ENCODE data around the gene ARSB.
"Not testable (repeated sequence)": the region's sequence is repeated elsewhere in the genome, so short reads cannot be mapped to it uniquely, and the experiment has no call there.

Gene ARSB

DNA sequence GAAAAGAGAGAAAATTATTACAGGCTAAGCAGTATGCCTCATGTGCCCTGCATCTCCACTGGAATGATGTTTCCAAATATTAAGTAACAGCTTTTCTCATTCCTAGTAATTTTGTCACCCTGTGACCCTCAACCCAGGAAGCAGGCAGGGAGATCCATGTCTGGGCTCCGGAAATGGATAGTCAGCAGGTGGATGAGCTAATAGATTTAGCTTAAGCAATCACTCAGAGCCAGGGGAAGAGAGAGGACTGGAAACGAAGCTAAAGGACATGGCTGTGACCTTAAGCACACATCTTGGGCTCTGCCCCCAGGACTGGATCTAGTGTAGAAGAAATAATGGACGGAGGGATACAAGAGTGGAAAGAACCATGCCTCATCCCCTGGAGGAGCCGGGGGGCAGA, 89.5 kb downstream of the ARSB start:
- no peak for DNase-seq

DNA sequence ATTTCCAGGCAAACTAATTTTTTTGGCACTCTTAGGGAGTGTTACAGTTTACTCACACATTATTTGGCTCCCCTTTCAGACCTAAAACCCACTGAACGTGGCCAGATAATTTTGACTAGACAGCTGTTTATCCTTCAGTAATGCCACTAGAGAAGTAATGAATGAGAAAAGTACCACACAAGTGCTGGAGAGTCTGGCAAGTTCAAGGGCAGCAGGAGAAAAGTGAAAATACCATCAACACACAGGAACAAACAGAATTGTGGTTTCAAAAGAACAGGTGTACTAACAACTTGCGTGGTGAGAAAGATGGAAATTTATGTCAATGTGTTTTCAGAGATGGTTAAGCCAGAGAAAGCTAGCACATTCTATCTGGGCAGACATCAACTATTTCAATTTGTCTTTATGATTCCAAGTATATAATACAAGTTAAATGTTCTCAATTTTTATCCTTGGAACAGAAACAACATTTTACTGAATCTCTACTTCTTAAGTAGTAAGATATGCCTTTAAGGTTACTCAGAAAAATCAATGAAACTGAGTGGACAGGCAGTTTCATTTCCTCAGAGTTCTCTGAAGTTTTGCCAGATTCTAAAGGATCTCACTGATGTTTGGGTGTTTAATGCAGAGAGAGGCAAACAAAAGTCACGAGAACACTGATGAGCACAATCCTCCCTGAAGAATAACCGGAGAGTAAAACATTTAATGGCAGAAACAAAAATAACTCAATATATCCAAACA, 91.0 kb downstream of the ARSB start:
- no peak for DNase-seq

DNA sequence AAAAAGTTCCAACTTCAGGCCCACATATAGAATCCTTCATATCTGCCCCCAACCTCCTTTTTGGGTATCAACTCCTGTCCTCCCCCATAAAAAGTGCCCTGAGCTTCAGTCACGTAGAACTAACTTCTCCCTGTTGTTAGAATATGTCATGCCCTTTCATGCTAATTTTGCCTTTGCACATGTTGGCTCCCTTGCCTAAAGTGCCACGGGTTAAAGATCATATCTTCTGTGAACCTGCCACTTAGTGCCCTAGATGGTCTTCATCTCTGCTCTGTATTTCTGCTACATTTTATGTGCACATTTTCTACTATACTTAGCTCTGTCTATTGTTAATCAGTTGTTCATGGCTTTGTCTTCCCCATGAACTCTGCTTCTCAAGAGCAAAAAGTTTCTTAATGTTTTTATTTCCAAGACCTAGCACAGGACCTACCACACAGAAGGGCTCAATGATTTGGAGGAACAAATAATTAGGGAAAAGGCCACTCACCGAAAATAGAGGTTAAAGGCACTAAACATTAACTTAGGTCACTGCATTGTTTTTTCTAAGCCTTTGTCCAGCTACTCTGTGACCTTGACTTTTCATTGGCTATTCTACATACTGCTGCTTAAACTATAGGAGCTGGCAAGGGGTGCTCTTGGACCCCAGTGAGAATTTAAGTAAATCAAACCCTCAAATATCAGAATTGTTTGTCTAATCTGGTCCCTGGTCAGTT, 94.3 kb downstream of the ARSB start:
- no peak for DNase-seq

DNA sequence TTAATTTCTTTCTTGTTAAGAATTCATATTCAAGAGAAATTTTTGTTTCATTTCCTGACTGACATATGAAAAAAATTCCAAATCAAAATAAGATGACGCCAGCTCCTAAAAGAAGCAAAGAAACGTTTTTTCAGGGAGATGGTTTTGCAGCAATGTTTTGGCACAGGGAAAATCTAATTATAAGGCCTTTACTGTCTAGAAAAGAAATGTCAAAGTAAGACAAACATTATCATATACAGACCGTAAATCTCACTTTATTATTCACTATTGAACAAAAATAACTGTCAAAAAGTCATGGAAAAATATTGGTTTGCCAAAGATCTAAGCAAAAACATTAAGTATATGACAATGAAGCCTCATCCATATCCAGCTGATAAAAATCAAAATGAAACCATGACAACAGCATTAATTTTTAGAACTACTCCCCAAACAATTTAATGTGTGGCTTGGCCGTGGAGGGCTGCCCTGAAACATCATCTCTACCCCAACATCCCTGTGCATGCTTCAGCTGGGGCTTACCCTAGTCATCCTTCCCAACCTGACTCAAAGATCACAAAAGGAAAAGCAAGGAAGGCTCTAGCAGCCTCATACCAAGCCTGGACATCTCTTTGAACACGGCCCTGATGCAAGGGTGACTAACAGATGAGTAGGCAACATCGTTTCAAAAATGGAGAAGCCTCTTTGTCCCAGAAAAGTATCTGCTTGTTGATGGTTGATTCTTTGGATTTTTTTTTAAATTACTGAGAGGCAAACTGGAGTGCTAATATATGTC, 95.6 kb downstream of the ARSB start:
- DNase-seq: no peak

DNA sequence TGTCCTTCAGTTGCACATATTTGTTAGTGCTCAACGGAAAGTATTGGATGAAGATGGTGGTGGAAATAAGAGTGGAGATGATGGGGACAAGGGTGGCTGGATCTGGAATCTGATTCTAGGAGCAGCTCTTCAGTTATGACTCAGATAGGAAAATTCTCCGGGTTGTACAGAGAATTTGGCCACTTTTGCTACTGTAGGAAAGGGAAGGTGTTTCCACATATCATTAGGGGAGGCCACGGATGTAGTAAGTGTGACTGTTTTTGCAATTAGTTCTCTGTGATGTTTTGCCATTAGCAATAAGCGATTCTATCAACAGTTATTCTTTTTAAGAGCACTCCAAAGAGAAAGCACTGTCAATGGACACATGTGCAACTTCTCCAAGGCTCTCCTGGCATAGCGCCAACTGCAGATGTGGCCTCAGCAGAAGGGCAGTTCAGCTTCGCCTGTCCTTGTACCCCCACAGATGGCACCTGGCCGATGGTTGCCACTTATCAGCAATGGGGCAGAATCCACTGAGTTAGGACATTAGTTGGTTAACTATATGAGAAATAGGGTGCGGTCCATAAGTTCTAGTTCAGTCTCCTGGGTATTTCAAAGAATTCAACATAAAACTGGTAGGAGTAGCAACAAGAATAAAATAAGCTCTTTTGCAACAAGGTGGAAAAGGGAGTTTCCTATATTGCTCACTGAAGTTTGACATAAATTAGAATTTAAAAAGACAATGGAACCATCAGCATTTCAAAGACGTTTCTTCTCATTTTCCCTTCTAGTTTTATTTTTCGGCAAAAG, 96.3 kb downstream of the ARSB start:
- DNase-seq: no peak

DNA sequence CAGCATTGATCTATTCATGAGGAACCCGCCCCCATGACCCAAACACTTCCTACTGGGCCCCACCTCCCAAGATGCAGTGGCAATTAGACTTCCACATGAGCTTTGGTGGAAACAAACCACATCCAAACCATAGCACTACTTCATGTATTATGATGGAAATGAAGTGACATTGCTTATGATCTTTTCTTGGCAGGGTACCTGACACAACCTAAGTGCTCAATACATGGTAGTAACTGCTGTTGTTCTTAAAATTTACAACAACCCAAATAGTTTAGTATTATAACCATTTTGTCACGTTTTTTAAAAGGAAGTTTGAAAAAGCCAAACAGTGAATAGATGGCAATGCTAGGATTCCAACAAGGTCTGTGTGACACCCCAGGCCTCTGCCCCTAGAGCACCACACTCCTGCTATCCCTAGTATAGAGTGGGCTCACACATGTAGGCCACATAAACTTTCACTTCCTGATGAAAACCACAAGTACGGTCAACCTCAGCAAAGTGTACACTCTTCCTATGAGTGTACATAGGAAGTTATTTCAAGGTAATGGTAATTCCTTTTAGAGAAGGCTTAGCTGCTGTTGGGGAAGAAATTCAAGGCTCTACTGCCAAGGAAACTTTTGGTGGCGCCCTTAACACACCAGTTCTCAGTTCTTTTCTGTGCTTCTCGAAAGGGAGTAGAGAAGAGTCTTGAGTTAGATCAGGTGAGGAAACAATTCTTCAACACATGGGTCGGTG, 97.6 kb downstream of the ARSB start:
- DNase-seq: no peak

DNA sequence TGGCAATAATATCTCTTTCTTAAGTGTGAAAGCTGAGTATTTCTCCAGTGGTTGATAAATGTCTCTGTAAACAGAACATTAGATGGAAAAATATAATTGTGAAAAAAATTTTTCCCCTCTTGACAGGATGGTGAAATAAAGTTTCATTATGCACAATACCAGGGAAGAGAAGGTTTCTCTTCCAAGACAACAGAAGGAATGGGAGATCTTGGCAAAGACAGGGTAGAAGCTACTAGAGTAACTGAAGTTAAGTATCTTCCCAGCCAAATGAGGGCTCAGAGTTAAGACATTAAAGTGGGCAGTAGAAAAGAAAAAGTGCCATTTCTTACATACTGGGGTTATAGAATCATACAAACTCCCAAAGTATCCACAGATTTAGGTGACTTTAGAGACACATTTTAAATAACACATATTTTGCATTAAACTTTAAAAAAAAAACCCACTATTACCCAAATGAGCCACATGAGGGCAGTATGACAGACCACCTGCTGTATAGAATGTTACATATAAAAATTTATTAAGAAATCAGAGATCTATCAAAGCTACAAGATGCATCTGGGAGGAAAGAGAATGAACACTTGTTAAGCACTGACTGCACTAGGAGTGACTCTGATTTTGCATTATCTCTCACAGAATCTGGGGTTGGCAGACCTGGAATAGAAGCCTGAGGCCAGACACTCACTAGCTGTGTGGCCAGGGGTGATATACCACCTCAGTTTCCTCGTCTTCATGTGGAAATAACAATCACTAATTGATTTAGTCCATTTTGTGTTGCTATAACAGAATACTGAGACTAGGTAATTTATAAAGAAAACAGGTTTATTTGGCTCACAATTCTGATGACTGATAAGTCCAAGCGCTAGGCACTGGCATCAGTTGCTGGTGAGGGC, 98.5 kb downstream of the ARSB start:
- no peak for DNase-seq

DNA sequence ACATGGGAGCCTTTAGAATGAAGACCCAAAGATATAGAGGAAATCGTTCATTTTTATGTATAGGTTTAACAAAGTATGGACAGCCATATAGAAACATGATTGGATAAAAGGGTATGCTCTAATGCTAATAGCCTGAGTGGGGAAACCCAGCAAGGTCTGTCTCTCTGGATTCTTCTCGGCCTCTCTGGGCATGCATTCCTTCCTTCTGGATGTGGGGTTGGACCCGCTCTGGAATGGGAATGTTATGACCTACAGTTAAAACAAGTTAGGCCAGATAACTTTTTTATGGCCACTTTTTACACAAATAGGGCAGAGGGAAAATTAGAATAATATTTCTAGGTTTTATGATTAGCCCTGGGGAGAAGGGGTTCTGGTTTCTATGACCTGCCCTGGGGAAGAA, 103.2 kb downstream of the ARSB start:
- no peak for DNase-seq

DNA sequence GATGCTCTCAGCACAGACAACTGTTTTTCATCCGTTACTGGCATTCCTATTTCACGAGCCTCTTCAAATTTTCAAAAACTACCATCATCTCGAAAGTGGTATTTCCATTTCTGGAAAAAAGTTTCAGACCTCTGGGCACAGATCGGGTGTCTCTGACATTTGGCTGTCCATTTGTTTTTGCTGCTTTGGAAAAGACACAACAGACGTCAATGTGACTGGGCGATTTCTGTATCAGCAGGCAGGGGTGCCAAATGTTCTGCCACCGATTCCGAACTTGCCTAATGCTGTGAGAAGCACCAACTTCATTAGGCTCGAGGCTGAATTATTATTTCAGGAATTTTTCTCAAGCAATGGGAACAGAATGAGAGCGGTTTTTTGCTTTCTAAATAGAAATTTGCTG, 105.6 kb downstream of the ARSB start:
- no peak for DNase-seq

DNA sequence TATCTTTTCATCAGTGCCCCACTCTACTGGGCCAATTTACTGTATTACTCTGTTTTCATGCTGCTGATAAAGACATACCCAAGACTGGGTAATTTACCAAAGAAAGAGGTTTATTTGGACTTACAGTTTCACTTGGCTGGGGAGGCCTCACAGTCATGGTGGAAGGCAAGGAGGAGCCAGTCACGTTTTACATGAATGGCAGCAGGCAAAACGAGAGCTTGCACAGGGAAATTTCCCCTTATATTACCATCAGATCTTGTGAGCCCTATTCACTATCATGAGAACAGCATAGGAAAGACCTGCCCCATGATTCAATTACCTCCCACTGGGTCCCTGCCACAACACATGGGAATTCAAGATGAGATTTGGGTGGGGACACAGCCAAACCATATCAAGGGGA, 119.0 kb downstream of the ARSB start:
- DNase-seq: not testable (repeated sequence)

DNA sequence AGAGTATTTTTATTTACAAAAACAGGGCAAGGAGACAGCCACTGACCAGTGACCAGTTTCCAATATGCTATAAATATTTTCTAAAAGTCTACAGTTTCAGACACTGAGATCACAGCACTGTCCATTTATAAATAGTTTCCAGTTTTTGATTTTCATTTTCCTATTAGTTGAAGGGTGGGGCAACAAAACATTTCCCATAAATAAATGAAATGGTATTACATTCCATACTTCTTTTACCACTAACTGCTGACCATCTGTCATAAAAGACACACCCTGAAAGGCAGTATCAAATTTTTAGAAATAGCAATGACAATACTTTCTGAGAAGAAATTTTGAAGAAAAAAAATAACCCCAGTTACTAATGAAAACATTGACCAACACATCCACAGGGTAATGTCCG, 126.7 kb downstream of the ARSB start:
- no peak for DNase-seq

DNA sequence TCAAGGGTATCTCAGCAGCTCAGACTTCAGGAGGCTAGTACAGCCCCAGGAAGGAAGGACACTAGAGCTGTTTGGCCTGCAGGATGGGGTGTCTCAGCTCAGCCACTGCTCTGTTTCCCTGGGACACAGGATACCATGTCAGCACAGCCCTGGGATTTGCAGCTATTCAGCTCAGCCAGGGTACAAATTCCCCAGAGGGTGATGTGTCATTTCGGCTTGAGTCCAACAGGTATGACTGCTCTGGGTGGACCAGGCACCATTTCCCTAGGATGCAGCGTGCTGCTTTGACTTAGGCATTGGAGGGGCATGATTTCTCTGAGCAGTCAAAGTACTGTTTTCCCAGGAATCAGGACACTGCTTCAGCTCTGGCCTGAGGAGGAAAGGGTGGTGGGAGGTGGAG, 130.1 kb downstream of the ARSB start:
- no peak for DNase-seq

DNA sequence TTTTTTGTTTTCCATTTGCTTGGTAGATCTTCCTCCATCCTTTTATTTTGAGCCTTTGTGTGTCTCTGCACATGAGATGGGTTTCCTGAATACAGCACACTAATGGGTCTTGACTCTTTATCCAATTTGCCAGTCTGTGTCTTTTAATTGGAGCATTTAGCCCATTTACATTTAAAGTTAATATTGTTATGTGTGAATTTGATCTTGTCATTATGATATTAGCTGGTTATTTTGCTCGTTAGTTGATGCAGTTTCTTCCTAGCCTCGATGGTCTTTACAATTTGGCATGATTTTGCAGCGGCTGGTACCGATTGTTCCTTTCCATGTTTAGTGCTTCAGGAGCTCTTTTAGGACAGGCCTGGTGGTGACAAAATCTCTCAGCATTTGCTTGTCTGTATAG, 133.2 kb downstream of the ARSB start:
- not testable (repeated sequence) for DNase-seq

DNA sequence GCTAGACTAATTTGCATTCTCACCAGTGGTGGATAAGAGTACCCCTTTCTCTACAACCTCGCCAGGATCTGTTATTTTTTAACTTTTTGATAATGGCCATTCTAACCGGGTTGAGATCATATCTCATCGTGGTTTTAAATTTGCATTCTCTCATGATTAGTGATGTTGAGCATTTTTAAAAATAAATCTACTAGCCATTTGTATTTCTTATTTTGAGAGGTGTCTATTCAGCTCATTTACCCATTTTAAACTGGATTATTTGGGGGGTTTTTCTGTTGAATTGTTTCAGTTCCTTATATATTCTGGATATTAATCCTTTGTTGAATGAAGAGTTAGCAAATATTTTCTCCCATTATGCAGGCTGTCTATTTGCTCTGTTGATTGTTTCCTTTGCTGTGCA, 139.6 kb downstream of the ARSB start:
- DNase-seq: no peak

DNA sequence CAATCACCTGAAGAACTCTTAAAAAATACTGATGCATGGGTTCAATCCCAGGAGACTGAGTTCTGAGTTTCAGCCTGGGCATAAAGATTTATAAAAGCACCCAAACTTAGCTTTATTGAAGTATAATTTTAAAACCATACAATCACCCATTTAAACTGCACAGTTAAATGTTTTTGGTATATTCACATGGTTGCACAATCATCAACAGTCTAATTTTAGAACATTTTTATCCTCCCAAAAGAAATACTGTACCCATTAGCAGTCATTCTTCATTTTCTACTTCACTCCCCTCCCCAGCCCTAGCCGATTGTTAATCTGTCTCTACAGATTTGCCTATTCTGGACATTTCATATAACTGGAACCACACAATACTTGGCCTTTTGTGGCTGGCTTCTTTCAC, 141.7 kb downstream of the ARSB start:
- DNase-seq: no peak

DNA sequence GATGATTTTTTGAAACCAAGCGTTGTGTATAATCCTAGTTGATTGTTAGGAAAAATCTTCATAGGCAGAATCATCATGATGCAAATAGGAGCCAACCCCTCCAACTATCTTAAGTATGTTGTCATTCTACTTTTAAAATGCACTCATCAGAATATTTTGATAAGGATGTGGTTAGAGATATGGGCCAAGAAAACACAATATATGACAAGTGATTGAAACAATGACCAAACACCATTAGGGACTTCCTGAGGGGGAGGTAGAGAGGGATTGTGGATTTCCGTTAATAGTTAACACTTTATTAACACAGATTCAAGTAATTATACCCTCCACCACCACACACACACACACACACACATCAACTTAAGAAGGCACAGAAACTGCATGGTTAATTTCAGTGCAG, 143.3 kb downstream of the ARSB start:
- no peak for DNase-seq

DNA sequence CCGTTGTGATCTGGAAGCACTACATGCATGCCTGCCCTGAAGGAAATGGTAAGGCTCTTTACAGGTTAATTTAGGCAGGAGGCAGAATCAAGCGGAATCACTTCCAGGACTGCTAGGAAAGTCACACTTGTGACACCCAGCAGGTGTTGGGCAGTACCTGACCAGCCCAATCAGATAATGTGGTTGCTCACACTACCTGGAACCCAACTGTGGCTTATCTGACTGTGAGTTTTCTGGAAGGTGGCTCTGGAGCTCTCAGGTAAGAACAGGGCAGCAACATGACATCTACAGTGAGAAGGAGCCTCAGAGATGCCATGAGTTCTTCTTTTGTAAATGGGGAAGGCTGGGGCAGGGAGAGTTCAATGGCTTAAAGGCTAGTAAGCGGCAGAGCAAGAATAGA, 146.4 kb downstream of the ARSB start:
- no peak for DNase-seq

DNA sequence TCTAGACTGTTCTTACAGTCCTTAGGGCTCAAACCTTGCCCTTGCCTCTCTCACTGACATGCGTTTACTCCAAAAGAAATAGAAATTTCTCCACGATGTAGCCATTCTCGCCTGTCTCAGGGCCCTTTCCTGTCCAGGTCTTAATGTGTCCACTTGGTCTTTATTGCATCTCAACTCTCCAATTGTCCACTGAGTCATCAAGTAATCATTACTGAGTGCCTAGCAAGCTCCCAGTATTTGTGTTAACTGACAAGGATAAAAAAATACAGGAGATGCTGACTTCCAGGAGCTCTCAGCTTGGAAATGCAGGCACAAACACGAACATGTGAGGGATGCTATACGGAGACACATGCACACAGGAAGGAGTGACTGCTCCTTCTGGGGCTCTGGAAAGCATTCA, 147.3 kb downstream of the ARSB start:
- DNase-seq: no peak

DNA sequence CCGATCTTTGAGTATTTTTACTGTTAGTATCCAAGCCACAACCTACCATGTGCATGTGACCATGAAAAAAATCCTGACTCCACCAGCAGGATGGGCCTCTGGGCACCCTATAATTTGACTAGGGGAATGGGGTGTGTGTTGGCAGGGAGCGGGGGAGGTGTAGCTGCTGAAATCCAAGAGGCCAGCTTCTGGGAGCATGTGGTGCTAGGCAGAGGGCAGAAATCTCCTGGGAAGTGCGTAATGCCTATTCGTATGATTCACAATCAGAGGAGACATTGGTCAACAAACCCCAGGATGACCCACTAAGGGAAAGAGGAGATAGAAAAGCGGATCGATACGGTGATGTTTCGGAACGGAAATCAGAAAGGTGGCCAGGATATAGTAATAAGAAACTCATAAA, 149.9 kb downstream of the ARSB start:
- DNase-seq: no peak

DNA sequence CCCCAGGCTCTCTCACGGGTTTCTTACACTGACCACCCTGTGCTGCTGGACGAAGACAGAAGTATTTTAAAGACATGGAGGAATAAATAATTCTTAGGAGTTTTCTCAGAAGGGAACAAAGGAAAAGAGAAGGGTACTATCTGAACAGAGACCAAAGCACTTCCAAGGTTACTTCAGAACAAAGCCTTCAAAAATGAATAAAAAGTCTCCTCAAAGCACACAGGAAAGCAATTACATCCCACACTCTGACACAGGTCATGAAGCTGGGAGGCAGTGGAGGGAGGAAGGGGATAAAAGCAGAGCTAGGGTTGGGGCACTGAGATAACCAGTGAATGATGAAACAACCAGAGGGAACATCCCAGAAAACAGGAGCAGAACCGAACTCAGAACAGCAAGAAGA, 151.8 kb downstream of the ARSB start:
- no peak for DNase-seq

DNA sequence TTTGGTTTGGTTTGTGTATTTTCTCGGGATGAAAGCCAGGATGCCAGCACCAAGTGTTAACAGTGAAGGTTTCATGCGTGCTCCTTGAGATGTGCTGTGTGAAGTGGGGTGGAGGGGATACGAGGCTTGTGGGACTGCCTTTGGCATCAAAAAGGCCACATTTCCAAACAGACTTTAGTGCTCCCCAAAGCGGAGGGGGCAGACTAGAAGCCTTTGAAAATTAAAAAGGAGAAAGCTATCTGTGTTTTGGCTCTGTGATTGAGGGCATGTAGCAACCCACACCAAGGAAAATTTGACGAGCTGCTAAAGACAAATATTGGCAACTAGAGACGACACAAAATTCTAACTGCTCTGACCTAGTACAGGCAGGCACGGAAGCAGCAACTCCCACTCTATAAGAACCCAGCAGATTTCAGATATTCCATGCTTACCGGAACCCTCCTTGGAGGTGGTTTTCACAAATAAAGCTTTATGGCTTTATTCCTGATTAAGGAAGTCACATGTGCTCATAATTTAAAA, 154.5 kb downstream of the ARSB start:
- no peak for DNase-seq

All from NCI-H1105 (cell line).